ENCODE results near the gene GPHA2. TPM values are rescaled to one million over a fixed set of nuclear protein-coding genes. Genes with fewer than 3 reads are reported as not detected.

Gene GPHA2
- total RNA-seq, 1 donor from 2014 or later = not detected

DNA sequence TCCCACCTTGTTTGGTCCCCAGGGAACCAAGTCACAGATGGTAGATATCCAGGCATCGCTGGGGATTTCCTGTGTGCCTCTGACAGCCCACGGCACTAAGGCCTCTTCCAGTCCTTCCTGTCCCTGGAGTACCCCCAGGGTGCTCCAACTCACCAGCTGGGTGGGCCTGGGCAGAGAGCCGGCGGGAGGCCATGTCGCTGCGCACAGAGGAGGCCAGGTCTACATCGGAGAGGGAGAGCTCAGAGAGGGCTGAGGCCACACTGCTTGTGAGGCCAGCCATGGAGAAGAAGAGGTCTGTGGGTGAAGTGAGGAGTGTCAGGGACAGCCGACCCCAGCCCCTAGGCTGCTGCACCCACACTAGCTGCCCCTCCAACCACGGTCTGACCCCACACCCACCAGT is 24.0 kb downstream of the GPHA2 start:
- Mint-ChIP-seq H3K4me1 (peaks cover 13% of the 10 kb centered on the region), H3K27me3 (no peaks in the 10 kb centered on the region), H3K36me3 (ENCODE audit: low read depth) (peaks cover 29% of the 10 kb centered on the region), H3K4me3 (no peak overlapping the region), H3K9me3 (no peaks in the 10 kb centered on the region), H3K27ac (peak overlapping the region; percentile 47)
- intact Hi-C loops (cut with micrococcal nuclease) = no loop called here
- DNase-seq = no peak

DNA sequence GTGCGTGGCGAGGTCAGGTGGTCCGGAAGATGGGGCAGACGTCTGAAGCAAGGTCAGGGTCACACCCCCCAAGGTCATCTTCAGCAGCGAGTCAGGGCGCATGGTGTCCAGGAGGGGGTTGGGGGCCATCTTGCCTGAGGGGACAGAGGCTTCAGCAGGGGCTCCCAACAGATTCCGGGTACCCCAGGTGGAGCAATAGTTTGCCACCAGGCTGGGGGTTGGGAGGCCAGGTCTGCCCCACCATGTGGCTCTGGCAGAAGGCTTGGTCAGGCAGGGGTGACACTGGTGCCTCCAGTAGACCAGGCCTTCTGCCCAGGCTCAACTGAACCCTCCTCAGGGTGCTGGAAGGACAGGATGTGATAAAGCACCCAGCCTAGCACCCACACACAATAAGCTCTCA is 24.6 kb downstream of the GPHA2 start:
- no peak overlapping the region for H3K27ac Mint-ChIP-seq
- H3K27me3 Mint-ChIP-seq = no peaks in the 10 kb centered on the region
- DNase-seq = no peak
- peaks cover 8% of the 10 kb centered on the region for H3K4me1 Mint-ChIP-seq
- no peak overlapping the region for H3K4me3 Mint-ChIP-seq
- no peaks in the 10 kb centered on the region for H3K9me3 Mint-ChIP-seq
- H3K36me3 Mint-ChIP-seq (ENCODE audit: low read depth) = peaks cover 30% of the 10 kb centered on the region
- intact Hi-C loops (cut with micrococcal nuclease) = no loop called here

- no peaks in the 10 kb centered on the region for H3K9me3 Mint-ChIP-seq
- peaks cover 31% of the 10 kb centered on the region for H3K36me3 Mint-ChIP-seq (ENCODE audit: low read depth)
- no peak overlapping the region for H3K27ac Mint-ChIP-seq
- intact Hi-C loops (cut with micrococcal nuclease) = no loop called here
- DNase-seq = no peak
- H3K27me3 Mint-ChIP-seq = no peaks in the 10 kb centered on the region
- H3K4me3 Mint-ChIP-seq = no peak overlapping the region
- H3K4me1 Mint-ChIP-seq = peaks cover 3% of the 10 kb centered on the region
Observed at GRCh38 chr11:64910451-64911093, 25.1 kb downstream of the GPHA2 start.

DNA sequence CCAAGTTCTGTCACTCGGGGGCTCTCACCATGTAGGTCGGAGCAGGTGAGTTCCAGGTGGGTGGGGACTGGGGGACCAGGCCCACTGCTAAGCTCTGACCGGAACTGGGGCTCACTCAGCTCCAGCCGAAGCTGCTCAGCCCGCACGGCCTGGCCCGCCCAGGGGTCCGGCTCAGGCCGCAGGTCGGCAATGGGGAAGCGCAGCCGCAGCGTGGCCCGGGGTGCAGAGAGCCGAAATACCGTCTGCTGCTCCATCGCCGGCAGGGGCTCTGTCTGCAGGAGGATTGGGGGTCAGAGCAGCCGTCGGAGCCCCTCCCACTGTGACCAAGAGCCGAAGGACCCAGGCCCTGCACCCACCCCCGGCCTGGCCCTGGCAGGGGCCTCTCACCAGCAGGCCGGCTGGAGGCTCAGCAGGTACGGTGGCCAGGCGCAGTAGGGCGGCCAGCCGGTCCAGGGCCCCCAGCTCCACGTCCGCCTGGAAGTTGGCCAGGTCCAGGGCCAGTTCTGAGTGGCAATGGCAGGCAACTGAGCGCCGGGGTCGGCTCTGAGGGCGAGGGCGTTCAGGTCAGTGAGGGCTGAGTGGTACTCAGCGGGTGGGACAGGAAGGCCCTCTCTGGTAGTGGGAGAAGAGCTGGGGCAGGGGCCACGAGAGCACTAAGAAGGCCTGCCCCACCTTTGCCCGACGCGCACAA is 25.9 kb downstream of the GPHA2 start:
- Mint-ChIP-seq H3K4me3 (no peak overlapping the region), H3K27ac (no peak overlapping the region), H3K27me3 (no peaks in the 10 kb centered on the region)

DNA sequence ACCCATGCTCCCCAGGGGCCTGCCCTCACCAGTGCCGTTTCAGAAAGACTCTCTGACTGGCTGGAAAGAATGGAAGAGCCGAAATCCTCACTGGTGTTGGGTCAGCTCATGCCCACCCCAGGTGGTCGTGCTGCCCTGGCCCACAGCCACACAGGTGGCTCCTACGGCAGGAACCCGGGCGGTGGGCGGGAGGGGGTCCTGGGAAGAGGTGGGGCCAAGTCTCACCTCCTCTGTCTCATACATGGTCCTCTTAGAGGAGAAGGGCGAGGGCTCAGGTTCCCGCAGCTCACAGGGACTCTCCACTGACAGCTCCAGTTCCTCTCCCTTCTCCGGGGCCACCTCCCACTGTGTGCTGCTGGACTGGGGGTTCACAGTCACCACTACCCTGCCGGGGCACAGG is 26.9 kb downstream of the GPHA2 start:
- no peaks in the 10 kb centered on the region for H3K4me1 Mint-ChIP-seq
- H3K9me3 Mint-ChIP-seq = no peaks in the 10 kb centered on the region
- no peaks in the 10 kb centered on the region for H3K27me3 Mint-ChIP-seq
- H3K27ac Mint-ChIP-seq = no peak overlapping the region
- no peak for DNase-seq
- no peak overlapping the region for H3K4me3 Mint-ChIP-seq
- peaks cover 37% of the 10 kb centered on the region for H3K36me3 Mint-ChIP-seq (ENCODE audit: low read depth)
- intact Hi-C loops (cut with micrococcal nuclease) = no loop called here

More for the DNA sequence above, 25.9 kb downstream of the GPHA2 start:
- peaks cover 37% of the 10 kb centered on the region for H3K36me3 Mint-ChIP-seq (ENCODE audit: low read depth)
- intact Hi-C loops (cut with micrococcal nuclease) = no loop called here
- H3K4me1 Mint-ChIP-seq = peaks cover 2% of the 10 kb centered on the region
- H3K9me3 Mint-ChIP-seq = no peaks in the 10 kb centered on the region
- DNase-seq = no peak

- H3K9me3 Mint-ChIP-seq = no peaks in the 10 kb centered on the region
- H3K4me3 Mint-ChIP-seq = no peak overlapping the region
- DNase-seq = no peak
- no peaks in the 10 kb centered on the region for H3K27me3 Mint-ChIP-seq
- peaks cover 6% of the 10 kb centered on the region for H3K4me1 Mint-ChIP-seq
- intact Hi-C loops (cut with micrococcal nuclease) = no loop called here
- H3K36me3 Mint-ChIP-seq (ENCODE audit: low read depth) = peaks cover 33% of the 10 kb centered on the region
- no peak overlapping the region for H3K27ac Mint-ChIP-seq
Observed at GRCh38 chr11:64906314-64906635, 29.4 kb downstream of the GPHA2 start.

DNA sequence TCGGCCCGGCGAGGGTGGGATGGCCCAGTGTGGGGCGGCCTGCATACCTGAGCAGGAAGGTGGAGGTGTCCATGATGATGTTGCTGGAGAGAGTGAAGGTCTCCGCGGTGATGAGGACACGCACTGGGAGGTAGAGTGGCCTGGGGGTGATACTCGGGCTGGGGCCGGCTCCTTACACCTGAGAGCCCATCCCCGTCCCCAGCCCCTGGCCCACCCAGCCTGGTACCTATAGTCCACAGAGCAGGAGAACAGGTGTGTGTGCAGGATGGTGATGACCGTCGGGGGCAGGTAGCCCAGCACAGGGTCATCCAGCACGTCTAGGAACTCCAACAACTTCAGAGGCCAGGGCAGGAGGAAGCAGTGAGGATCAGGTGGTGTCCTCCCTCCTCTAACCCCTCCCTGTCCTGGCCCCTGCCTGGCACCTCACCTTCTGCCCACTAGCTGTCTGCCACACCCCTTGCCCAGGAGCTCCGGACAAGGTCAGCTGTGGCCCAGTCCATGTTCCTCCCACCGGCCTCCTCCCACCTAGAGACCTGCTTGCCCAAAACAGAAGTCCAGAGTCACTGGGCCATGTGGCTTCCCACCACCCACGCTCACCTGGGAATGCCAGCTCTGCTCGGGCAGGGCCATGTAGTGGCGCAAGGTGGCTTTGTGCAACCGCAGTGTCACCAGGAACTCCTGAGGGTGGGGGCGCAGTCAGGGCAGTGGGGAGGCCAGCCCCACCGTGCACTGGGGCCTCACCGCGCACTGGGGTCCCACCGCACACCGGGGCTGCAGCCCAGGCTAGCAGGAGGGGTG is 30.0 kb downstream of the GPHA2 start:
- no peak for DNase-seq
- Mint-ChIP-seq H3K27ac (no peak overlapping the region), H3K36me3 (ENCODE audit: low read depth) (peaks cover 32% of the 10 kb centered on the region), H3K9me3 (no peaks in the 10 kb centered on the region), H3K4me1 (peaks cover 6% of the 10 kb centered on the region), H3K27me3 (no peaks in the 10 kb centered on the region), H3K4me3 (no peak overlapping the region)
- intact Hi-C loops (cut with micrococcal nuclease) = no loop called here

- H3K4me1 Mint-ChIP-seq = peaks cover 12% of the 10 kb centered on the region
- no peaks in the 10 kb centered on the region for H3K27me3 Mint-ChIP-seq
- no peak for DNase-seq
- H3K36me3 Mint-ChIP-seq (ENCODE audit: low read depth) = peaks cover 34% of the 10 kb centered on the region
- H3K27ac Mint-ChIP-seq = no peak overlapping the region
- H3K9me3 Mint-ChIP-seq = no peaks in the 10 kb centered on the region
- intact Hi-C loops (cut with micrococcal nuclease) = no loop called here
- no peak overlapping the region for H3K4me3 Mint-ChIP-seq
Observed at GRCh38 chr11:64903291-64903833, 32.3 kb downstream of the GPHA2 start.

DNA sequence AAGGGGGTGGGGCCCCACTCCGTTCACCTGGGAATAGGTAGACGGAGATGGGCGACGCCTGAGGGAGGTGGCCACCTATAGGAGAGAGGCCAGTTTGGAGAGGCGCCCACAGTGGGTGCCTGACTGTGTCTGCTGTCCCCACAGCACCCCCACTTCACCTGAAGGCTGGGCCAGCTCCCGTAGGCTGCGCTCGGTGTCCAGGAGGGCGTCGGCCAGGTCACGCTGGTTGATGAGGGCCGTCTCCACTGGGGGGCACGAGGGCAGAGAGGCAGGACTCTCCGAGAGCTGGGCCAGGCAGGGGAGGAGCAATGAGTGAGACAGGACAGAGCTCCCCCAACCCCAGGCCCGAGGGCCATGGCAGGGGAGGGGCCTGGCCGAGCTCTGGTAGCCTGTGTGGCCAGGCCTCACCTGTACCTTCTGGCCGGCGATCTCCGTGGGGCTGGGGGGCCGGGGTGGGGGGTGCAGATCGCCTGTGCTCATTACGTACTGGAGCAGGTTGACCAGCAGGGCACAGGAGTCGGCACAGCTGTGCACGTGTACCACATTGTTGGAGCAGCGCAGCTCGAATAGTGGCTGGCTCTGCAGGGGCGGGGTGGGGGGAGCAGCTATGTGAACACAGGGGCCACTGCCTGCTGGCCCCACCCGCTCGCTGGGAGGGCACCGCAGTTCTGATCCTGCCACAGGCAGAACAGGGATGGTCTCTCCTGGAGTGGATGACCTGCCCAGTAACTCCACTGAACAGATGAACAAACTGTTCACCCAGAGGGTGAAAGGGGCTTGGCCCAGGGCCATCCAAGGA is 33.4 kb downstream of the GPHA2 start:
- intact Hi-C loops (cut with micrococcal nuclease) = no loop called here
- no peaks in the 10 kb centered on the region for H3K27me3 Mint-ChIP-seq
- no peak overlapping the region for H3K4me3 Mint-ChIP-seq
- no peak overlapping the region for H3K27ac Mint-ChIP-seq
- peaks cover 12% of the 10 kb centered on the region for H3K4me1 Mint-ChIP-seq
- no peaks in the 10 kb centered on the region for H3K9me3 Mint-ChIP-seq
- peaks cover 27% of the 10 kb centered on the region for H3K36me3 Mint-ChIP-seq (ENCODE audit: low read depth)
- DNase-seq = no peak

DNA sequence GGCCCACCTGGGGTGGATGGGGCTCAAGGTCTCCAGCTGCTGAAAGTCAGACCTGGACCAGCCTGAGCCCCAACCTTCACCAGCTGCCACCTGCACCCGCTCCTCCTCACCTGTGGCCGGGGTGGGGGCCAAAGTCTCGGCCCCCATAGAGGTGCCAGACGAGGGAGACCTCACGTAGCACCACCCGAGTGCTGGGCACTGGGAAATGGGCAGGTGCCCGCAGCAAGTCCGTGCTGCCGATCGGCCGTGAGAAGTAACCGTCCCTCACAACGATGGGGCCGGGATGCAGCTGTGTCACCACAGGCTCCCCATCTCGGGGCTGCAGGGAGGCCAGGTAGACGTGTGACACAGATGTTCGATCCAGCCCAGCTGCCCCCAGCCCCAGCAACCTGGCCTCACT is 34.9 kb downstream of the GPHA2 start:
- Mint-ChIP-seq H3K9me3 (no peaks in the 10 kb centered on the region), H3K4me3 (no peak overlapping the region), H3K27ac (no peak overlapping the region), H3K4me1 (peaks cover 12% of the 10 kb centered on the region), H3K36me3 (ENCODE audit: low read depth) (peaks cover 28% of the 10 kb centered on the region), H3K27me3 (no peaks in the 10 kb centered on the region)
- intact Hi-C loops (cut with micrococcal nuclease) = no loop called here
- no peak for DNase-seq

GRCh38 chr11:64900263-64900678 is 35.4 kb downstream of the GPHA2 start:
- peaks cover 12% of the 10 kb centered on the region for H3K4me1 Mint-ChIP-seq
- H3K9me3 Mint-ChIP-seq = no peaks in the 10 kb centered on the region
- peak overlapping the region; percentile 91 for H3K27ac Mint-ChIP-seq
- no peaks in the 10 kb centered on the region for H3K27me3 Mint-ChIP-seq
- peaks cover 24% of the 10 kb centered on the region for H3K36me3 Mint-ChIP-seq (ENCODE audit: low read depth)
- DNase-seq = peak; percentile 89
- peak overlapping the region; percentile 68 for H3K4me3 Mint-ChIP-seq
- intact Hi-C loops (cut with micrococcal nuclease) = no loop called here

DNA sequence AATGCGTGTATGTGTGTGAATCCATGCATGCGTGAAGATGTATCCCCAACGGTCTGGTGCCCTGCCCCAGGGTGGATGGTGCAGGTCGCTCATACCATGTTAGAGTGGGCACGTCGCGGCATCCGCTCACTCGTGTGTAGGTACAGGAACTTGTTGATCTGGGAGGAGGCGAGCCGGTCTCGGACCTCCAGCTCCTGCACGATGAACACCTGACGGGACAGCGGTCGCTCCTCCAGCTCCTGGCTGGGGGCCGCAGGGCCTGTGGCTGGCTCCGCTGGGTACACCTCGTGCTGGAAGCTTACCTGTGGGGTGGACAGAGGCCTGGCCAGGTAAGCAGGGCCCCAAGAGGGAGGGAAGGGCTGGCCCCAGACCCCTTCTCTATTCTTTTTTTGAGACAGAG is 37.2 kb downstream of the GPHA2 start:
- Mint-ChIP-seq H3K4me1 (peaks cover 15% of the 10 kb centered on the region), H3K9me3 (no peaks in the 10 kb centered on the region), H3K27me3 (no peaks in the 10 kb centered on the region), H3K36me3 (ENCODE audit: low read depth) (peaks cover 25% of the 10 kb centered on the region), H3K27ac (no peak overlapping the region), H3K4me3 (no peak overlapping the region)
- intact Hi-C loops (cut with micrococcal nuclease) = no loop called here
- no peak for DNase-seq

DNA sequence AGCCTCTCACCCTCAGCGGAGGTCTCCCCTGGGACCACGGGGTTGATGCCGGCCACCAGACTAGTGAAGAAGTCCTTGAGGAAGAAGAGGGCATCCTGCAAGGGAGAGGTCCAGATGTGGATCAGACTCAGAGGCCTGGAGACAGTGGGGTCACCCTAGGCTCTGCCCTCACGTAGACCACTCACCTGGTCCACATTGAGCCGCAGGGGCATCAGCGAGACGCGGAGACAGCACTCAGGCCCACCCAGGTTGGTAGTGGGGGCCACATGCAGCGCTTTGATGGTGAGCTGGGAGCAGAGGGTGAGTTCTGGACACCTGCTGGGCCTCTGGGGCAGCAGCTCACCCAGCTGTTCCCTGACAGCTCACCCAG is 37.6 kb downstream of the GPHA2 start:
- Mint-ChIP-seq H3K36me3 (ENCODE audit: low read depth) (peaks cover 24% of the 10 kb centered on the region), H3K27ac (no peak overlapping the region), H3K4me1 (peaks cover 15% of the 10 kb centered on the region), H3K4me3 (no peak overlapping the region), H3K9me3 (no peaks in the 10 kb centered on the region), H3K27me3 (no peaks in the 10 kb centered on the region)
- DNase-seq = no peak
- intact Hi-C loops (cut with micrococcal nuclease) = no loop called here
